SK-N-SH (cell line): ENCODE measurements around the gene AFAP1L1. TPM values are rescaled to one million over a fixed set of nuclear protein-coding genes. Genes with fewer than 3 reads are reported as not detected.

Experiments used
- CTCF ChIA-PET: fragments of 300-600, 350-600 bp; formaldehyde crosslinking; extraction: SDS; loops from one replicate; lab custom pipeline; 2021; lab: Yijun Ruan, JAX
- POLR2A ChIA-PET: fragments of 350-600 bp; sonication (Branson Sonifier 250); formaldehyde crosslinking; extraction: SDS; loops from one replicate; lab custom pipeline; 2020; ENCODE audit warnings: antibody characterized with exemption, inconsistent platforms; lab: Yijun Ruan, JAX
- DNase-seq: peaks from one replicate; pipeline ENCODE4 v3.0.0; 2012
- H2AFZ ChIP-seq: fragments of 200-600 bp; sonication (generic); 2 replicates; pipeline ENCODE4 v1.8.1; 2016; ENCODE audit warnings: antibody characterized with exemption, mild to moderate bottlenecking, low read depth
- H3F3A ChIP-seq: fragments of 200-600 bp; sonication (generic); replicated peaks from 2 replicates; pipeline ENCODE3; 2016; ENCODE audit warnings: antibody characterized with exemption, mild to moderate bottlenecking; ENCODE audit not compliant: insufficient read depth
- H3K27ac ChIP-seq, 2 experiments: fragments of 200-500 bp in 1 of 2; fragments of 200-600 bp in 1 of 2; sonication (Bioruptor generic) in 1 of 2; sonication (generic), shearing (Covaris generic) in 1 of 2; 2 replicates each; pipeline versions ENCODE4 v1.5.1 to v1.6.1; 2014 to 2016; ENCODE audit warnings: low read depth in 2 of 2, inconsistent platforms in 1 of 2, low read length in 1 of 2, mild to moderate bottlenecking in 1 of 2, mixed read lengths in 1 of 2
- H3K27me3 ChIP-seq: fragments of 200-600 bp; sonication (generic), shearing (Covaris generic); 2 replicates; pipeline ENCODE4 v1.6.1; 2016; ENCODE audit warnings: mixed run types; ENCODE audit not compliant: insufficient read depth
- H3K36me3 ChIP-seq, 2 experiments: fragments of 200-500 bp in 1 of 2; fragments of 200-600 bp in 1 of 2; sonication (Bioruptor generic) in 1 of 2; sonication (generic) in 1 of 2; replicated peaks in 1 of 2; 2 replicates each; pipeline versions ENCODE3 to v1.5.1; 2014 to 2016; ENCODE audit warnings: low read length in 1 of 2, mild to moderate bottlenecking in 1 of 2; ENCODE audit not compliant: insufficient read depth in 2 of 2, control insufficient read depth in 1 of 2
- H3K4me1 ChIP-seq, 2 experiments: fragments of 200-500 bp in 1 of 2; fragments of 200-600 bp in 1 of 2; sonication (Bioruptor generic) in 1 of 2; sonication (generic), shearing (Covaris generic) in 1 of 2; 2 replicates each; pipeline versions ENCODE4 v1.5.1 to v1.6.1; 2014 to 2016; ENCODE audit warnings: low read depth in 1 of 2, low read length in 1 of 2, mixed run types in 1 of 2; ENCODE audit not compliant: insufficient read depth in 2 of 2, control insufficient read depth in 1 of 2
- H3K4me2 ChIP-seq: fragments of 200-600 bp; sonication (generic), shearing (Covaris generic); 2 replicates; pipeline ENCODE4 v1.6.1; 2017; ENCODE audit warnings: mixed run types
- H3K4me3 ChIP-seq, 2 experiments: fragments of 200-500 bp in 1 of 2; fragments of 200-600 bp in 1 of 2; sonication (Bioruptor generic) in 1 of 2; sonication (generic), shearing (Covaris generic) in 1 of 2; 2 replicates each; pipeline versions ENCODE4 v1.5.1 to v1.8.1; 2014 to 2016; ENCODE audit warnings: low read depth in 2 of 2, inconsistent platforms in 1 of 2, low read length in 1 of 2, mild to moderate bottlenecking in 1 of 2, mixed read lengths in 1 of 2, moderate library complexity in 1 of 2
- H3K79me2 ChIP-seq: fragments of 200-600 bp; sonication (generic); 2 replicates; pipeline ENCODE4 v1.8.1; 2017; ENCODE audit warnings: mild to moderate bottlenecking; ENCODE audit not compliant: insufficient read depth
- H3K9ac ChIP-seq: fragments of 200-600 bp; sonication (generic); 2 replicates; pipeline ENCODE4 v1.6.1; 2017; ENCODE audit warnings: mixed run types
- H3K9me2 ChIP-seq: fragments of 200-600 bp; sonication (generic); 2 replicates; pipeline ENCODE4 v1.6.1; 2017; ENCODE audit warnings: mixed run types
- H3K9me3 ChIP-seq: fragments of 200-600 bp; sonication (generic); 2 replicates; pipeline ENCODE4 v1.6.1; 2017; ENCODE audit warnings: mixed run types, mild to moderate bottlenecking, moderate library complexity
- H4K20me1 ChIP-seq: fragments of 200-600 bp; sonication (generic); 2 replicates; pipeline ENCODE4 v1.6.1; 2017; ENCODE audit warnings: mild to moderate bottlenecking, mixed run types; ENCODE audit not compliant: insufficient read depth
- CHD2 ChIP-seq: fragments of 150-350 bp; IDR thresholded peaks from 2 replicates; pipeline ENCODE4 v1.6.1; 2018; ENCODE audit warnings: low read length; ENCODE audit not compliant: partially characterized antibody
- EP300 ChIP-seq, 2 experiments: IDR thresholded peaks; 2 replicates each; pipeline versions ENCODE4 v1.4.0 to v1.6.1; 2012; ENCODE audit warnings: borderline replicate concordance in 1 of 2, low read depth in 1 of 2, low read length in 1 of 2
- FOXM1 ChIP-seq: IDR thresholded peaks from 2 replicates; pipeline ENCODE4 v1.4.0; 2012; ENCODE audit warnings: low read depth, mild to moderate bottlenecking
- GABPA ChIP-seq: IDR thresholded peaks from 2 replicates; pipeline ENCODE4 v1.4.0; 2012; ENCODE audit warnings: low read depth, mild to moderate bottlenecking
- MAX ChIP-seq: IDR thresholded peaks from 2 replicates; pipeline ENCODE4 v1.4.0; 2012; ENCODE audit warnings: low read depth
- RFX5 ChIP-seq: IDR thresholded peaks from 2 replicates; pipeline ENCODE4 v1.6.1; 2012; ENCODE audit warnings: mild to moderate bottlenecking, improper control_type of control experiment, low read length
- SIN3A ChIP-seq: IDR thresholded peaks from 2 replicates; pipeline ENCODE4 v1.6.1; 2012; ENCODE audit warnings: low read depth, mild to moderate bottlenecking, low read length, moderate library complexity, borderline replicate concordance
- TAF1 ChIP-seq: IDR thresholded peaks from 2 replicates; pipeline ENCODE4 v1.6.1; 2012; ENCODE audit warnings: low read depth, mild to moderate bottlenecking, low read length, moderate library complexity, borderline replicate concordance
- WGBS: methylation state at CpG from one replicate; pipeline ENCODE4 v1.1.6; 2017; ENCODE audit warnings: low lambda C conversion rate; 5-methylcytosine and 5-hydroxymethylcytosine counted together
- polyA plus RNA-seq, 3 experiments: library from polyadenylated mRNA; depleted of rRNA; stranded (reverse); fragments of >200 nt; gene quantifications; 2 replicates each; pipeline ENCODE4 v1.2.3, GENCODE V29; 2012
- TF ChIP-seq, protein P1 (sequence below): fragments of 150-350 bp; IDR thresholded peaks from 2 replicates; pipeline ENCODE4 v1.6.1; 2017; ENCODE audit warnings: antibody characterized with exemption, low read length, low read depth, borderline replicate concordance
- TF ChIP-seq, protein P2 (sequence below): fragments of 150-350 bp; IDR thresholded peaks from 2 replicates; pipeline ENCODE4 v1.6.1; 2016; ENCODE audit warnings: mild to moderate bottlenecking, low read depth, low read length
- TF ChIP-seq, protein P3 (sequence below): IDR thresholded peaks from 2 replicates; pipeline ENCODE4 v1.4.0; 2012; ENCODE audit warnings: low read depth, borderline replicate concordance
- TF ChIP-seq, protein P4 (sequence below): IDR thresholded peaks from 2 replicates; pipeline ENCODE4 v1.6.1; 2012; ENCODE audit warnings: mild to moderate bottlenecking, low read depth, low read length, moderate library complexity

AFAP1L1 gene
- polyA plus RNA-seq, 1 of the 3 experiments (the other 2 are of a cell fraction), result 0.82 TPM

DNA sequence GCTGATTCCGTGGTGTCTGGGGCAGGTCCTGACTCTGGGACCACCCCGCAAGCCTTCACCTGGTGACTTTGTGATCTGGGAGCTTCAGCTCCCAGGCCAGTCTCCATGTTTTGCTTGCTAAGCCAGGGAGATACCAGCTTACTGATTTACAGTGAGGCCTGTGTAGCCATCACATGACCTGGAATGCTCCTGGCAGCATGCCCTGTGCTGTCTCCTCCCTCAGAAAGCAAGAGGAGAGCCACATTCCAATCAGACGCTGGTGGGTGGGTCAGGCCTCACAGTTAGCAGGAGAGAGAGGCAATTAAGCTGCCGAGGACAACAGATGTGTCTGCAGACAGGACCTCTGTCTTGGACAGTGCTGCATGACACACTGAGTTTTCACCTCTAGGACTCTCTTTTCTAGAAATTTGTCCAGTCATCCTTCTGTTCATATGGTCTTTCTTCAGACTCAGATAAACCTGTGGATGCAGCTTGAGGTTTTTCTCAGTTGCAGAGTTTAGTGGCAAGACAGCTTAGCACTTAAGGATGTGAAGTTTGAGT lies 49.2 kb downstream of the AFAP1L1 start (continued):
- TF ChIP-seq TAF1, result peak; percentile 53; the same call in 1 of the 2 replicates
- TF ChIP-seq, protein P1, sequence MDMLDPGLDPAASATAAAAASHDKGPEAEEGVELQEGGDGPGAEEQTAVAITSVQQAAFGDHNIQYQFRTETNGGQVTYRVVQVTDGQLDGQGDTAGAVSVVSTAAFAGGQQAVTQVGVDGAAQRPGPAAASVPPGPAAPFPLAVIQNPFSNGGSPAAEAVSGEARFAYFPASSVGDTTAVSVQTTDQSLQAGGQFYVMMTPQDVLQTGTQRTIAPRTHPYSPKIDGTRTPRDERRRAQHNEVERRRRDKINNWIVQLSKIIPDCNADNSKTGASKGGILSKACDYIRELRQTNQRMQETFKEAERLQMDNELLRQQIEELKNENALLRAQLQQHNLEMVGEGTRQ, result peak; percentile 74

DNA sequence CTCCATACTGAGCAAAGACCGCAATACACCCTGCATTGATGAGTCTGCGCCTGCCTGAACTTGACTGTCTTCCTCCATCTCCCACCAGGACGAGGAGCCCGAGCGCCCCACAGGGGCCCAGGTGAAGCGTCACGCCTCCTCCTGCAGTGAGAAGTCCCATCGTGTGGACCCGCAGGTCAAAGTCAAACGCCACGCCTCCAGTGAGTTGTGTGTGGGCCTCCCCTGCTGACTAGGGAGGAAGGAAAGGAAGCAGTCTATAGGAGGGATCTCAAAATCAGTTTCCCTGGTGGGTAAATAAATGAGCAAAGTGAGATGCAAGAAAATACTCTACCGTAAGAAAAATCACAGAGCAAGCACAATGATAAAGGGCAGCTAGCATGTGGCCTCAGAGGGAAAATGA lies 50.9 kb downstream of the AFAP1L1 start:
- peaks cover 20 to 22% of the 10 kb centered on the region in 2 experiments for H3K4me1 ChIP-seq
- H3K9me2 ChIP-seq, result no peaks in the 10 kb centered on the region
- POLR2A ChIA-PET, result interaction anchor here (0.7 to 1.4 kb wide), 2 partner anchors 22 to 36 kb away, joined by 3 read pairs; partner anchors contain the start of gene PCYOX1L
- DNase-seq, result no peak
- H3F3A ChIP-seq, result peaks cover 22% of the 10 kb centered on the region
- H3K9me3 ChIP-seq, result no peaks in the 10 kb centered on the region
- no peak overlapping the region for H2AFZ ChIP-seq
- no peak overlapping the region for H3K4me2 ChIP-seq
- CTCF ChIA-PET, result interaction anchor here (1.3 to 9.4 kb wide), 4 partner anchors 43 to 112 kb away, joined by 3 to 120 read pairs (median 4); no protein-coding TSS in a partner anchor
- H3K36me3 ChIP-seq, result no peaks in the 10 kb centered on the region
- no peaks in the 10 kb centered on the region for H3K79me2 ChIP-seq
- no peak overlapping the region for H3K27ac ChIP-seq
- TF ChIP-seq CHD2 (no peak), RFX5 (no peak), EP300 (IDR thresholded peaks at IDR 0.05; ENCODE audit: borderline replicate concordance in 1 of 2, low read depth in 1 of 2, low read length in 1 of 2) (no peak), SIN3A (no peak), GABPA (no peak), MAX (no peak), FOXM1 (no peak)
- TF ChIP-seq, protein P2, sequence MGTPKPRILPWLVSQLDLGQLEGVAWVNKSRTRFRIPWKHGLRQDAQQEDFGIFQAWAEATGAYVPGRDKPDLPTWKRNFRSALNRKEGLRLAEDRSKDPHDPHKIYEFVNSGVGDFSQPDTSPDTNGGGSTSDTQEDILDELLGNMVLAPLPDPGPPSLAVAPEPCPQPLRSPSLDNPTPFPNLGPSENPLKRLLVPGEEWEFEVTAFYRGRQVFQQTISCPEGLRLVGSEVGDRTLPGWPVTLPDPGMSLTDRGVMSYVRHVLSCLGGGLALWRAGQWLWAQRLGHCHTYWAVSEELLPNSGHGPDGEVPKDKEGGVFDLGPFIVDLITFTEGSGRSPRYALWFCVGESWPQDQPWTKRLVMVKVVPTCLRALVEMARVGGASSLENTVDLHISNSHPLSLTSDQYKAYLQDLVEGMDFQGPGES, result no peak
- TF ChIP-seq, protein P3, sequence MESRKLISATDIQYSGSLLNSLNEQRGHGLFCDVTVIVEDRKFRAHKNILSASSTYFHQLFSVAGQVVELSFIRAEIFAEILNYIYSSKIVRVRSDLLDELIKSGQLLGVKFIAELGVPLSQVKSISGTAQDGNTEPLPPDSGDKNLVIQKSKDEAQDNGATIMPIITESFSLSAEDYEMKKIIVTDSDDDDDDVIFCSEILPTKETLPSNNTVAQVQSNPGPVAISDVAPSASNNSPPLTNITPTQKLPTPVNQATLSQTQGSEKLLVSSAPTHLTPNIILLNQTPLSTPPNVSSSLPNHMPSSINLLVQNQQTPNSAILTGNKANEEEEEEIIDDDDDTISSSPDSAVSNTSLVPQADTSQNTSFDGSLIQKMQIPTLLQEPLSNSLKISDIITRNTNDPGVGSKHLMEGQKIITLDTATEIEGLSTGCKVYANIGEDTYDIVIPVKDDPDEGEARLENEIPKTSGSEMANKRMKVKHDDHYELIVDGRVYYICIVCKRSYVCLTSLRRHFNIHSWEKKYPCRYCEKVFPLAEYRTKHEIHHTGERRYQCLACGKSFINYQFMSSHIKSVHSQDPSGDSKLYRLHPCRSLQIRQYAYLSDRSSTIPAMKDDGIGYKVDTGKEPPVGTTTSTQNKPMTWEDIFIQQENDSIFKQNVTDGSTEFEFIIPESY, result no peak
- TF ChIP-seq, protein P4, sequence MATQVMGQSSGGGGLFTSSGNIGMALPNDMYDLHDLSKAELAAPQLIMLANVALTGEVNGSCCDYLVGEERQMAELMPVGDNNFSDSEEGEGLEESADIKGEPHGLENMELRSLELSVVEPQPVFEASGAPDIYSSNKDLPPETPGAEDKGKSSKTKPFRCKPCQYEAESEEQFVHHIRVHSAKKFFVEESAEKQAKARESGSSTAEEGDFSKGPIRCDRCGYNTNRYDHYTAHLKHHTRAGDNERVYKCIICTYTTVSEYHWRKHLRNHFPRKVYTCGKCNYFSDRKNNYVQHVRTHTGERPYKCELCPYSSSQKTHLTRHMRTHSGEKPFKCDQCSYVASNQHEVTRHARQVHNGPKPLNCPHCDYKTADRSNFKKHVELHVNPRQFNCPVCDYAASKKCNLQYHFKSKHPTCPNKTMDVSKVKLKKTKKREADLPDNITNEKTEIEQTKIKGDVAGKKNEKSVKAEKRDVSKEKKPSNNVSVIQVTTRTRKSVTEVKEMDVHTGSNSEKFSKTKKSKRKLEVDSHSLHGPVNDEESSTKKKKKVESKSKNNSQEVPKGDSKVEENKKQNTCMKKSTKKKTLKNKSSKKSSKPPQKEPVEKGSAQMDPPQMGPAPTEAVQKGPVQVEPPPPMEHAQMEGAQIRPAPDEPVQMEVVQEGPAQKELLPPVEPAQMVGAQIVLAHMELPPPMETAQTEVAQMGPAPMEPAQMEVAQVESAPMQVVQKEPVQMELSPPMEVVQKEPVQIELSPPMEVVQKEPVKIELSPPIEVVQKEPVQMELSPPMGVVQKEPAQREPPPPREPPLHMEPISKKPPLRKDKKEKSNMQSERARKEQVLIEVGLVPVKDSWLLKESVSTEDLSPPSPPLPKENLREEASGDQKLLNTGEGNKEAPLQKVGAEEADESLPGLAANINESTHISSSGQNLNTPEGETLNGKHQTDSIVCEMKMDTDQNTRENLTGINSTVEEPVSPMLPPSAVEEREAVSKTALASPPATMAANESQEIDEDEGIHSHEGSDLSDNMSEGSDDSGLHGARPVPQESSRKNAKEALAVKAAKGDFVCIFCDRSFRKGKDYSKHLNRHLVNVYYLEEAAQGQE, result no peak
- TF ChIP-seq, protein P1, result no peak
- no peak overlapping the region for H3K4me3 ChIP-seq
- no peak overlapping the region for H3K9ac ChIP-seq
- WGBS, result 97% methylated on average over 12 of the region's 12 CpGs
- no peaks in the 10 kb centered on the region for H4K20me1 ChIP-seq
- no peaks in the 10 kb centered on the region for H3K27me3 ChIP-seq
